Measurements from ENCODE around the gene GALNS.
"Not testable (repeated sequence)": the region's sequence is repeated elsewhere in the genome, so short reads cannot be mapped to it uniquely, and the experiment has no call there.

GALNS gene

DNA sequence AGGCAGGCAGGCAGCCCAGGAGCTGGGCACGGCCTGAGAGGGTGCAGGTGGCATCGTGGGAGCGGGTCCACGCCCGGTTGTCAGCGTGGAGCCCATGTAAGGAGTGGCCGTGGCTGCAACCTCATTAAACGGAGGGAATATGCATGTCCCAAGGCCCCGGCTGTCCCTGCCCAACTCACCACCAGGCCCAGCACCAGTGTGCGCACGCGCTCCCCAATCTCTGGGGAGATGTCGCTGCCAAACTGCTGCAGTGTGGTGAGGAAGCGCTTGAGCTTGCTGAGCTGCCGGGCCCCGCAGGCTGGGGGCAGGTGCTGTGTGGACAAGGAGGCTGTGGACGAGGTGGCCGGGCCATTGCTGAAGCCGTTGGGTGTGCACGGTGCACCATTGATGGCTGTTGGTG, 35.3 kb upstream of the GALNS start:
- Histone ChIP-seq H3K4me3 (ENCODE audit: low read depth, low read length, poor library complexity, severe bottlenecking) (no peak overlapping the region), H4K20me1 (ENCODE audit: insufficient read depth, low read length) (no peaks in the 10 kb centered on the region), H3K27ac (ENCODE audit: low read depth, low read length, poor library complexity, severe bottlenecking) (no peak overlapping the region), H3F3A (ENCODE audit: insufficient read depth, low read length) (no peaks in the 10 kb centered on the region), H3K79me2 (ENCODE audit: insufficient read depth, low read length) (no peaks in the 10 kb centered on the region), H3K36me3 (ENCODE audit: insufficient read depth, low read length) (peaks cover 14% of the 10 kb centered on the region), H3K9ac (ENCODE audit: low read length) (no peak overlapping the region), H2AFZ (ENCODE audit: low read length) (no peak overlapping the region), H3K9me2 (ENCODE audit: low read depth, low read length) (no peaks in the 10 kb centered on the region), H3K4me1 (ENCODE audit: insufficient read depth, low read length, severe bottlenecking) (no peaks in the 10 kb centered on the region), H3K27me3 (ENCODE audit: insufficient read depth, low read length) (no peaks in the 10 kb centered on the region), H3K9me3 (ENCODE audit: low read length) (no peaks in the 10 kb centered on the region), H3K4me2 (ENCODE audit: low read length) (no peak overlapping the region)
- TF ChIP-seq CTCF (IDR thresholded peaks at IDR 0.05; ENCODE audit: low read length) (no peak), EZH2 (IDR thresholded peaks at IDR 0.05; ENCODE audit: borderline replicate concordance, low read length) (no peak)

GRCh38 chr16:88891083-88891482, 34.3 kb upstream of the GALNS start:
- Histone ChIP-seq H3K27me3 (ENCODE audit: insufficient read depth, low read length) (no peaks in the 10 kb centered on the region), H3F3A (ENCODE audit: insufficient read depth, low read length) (no peaks in the 10 kb centered on the region), H3K27ac (ENCODE audit: low read depth, low read length, poor library complexity, severe bottlenecking) (no peak overlapping the region), H3K4me3 (ENCODE audit: low read depth, low read length, poor library complexity, severe bottlenecking) (no peak overlapping the region), H3K79me2 (ENCODE audit: insufficient read depth, low read length) (no peaks in the 10 kb centered on the region), H4K20me1 (ENCODE audit: insufficient read depth, low read length) (no peaks in the 10 kb centered on the region), H3K36me3 (ENCODE audit: insufficient read depth, low read length) (peaks cover 14% of the 10 kb centered on the region), H3K9me2 (ENCODE audit: low read depth, low read length) (no peaks in the 10 kb centered on the region), H3K4me1 (ENCODE audit: insufficient read depth, low read length, severe bottlenecking) (no peaks in the 10 kb centered on the region), H2AFZ (ENCODE audit: low read length) (no peak overlapping the region), H3K4me2 (ENCODE audit: low read length) (no peak overlapping the region), H3K9me3 (ENCODE audit: low read length) (no peaks in the 10 kb centered on the region), H3K9ac (ENCODE audit: low read length) (no peak overlapping the region)
- TF ChIP-seq CTCF (IDR thresholded peaks at IDR 0.05; ENCODE audit: low read length): no peak
- TF ChIP-seq EZH2 (IDR thresholded peaks at IDR 0.05; ENCODE audit: borderline replicate concordance, low read length): no peak

GRCh38 chr16:88889702-88890352, 33.1 kb upstream of the GALNS start:
- not testable (repeated sequence) for H3K27ac ChIP-seq (ENCODE audit: low read depth, low read length, poor library complexity, severe bottlenecking); H3K9ac ChIP-seq (ENCODE audit: low read length); H3F3A ChIP-seq (ENCODE audit: insufficient read depth, low read length); H3K9me2 ChIP-seq (ENCODE audit: low read depth, low read length); H3K4me1 ChIP-seq (ENCODE audit: insufficient read depth, low read length, severe bottlenecking); H3K79me2 ChIP-seq (ENCODE audit: insufficient read depth, low read length); H2AFZ ChIP-seq (ENCODE audit: low read length); H3K9me3 ChIP-seq (ENCODE audit: low read length); H3K4me2 ChIP-seq (ENCODE audit: low read length); H4K20me1 ChIP-seq (ENCODE audit: insufficient read depth, low read length); H3K27me3 ChIP-seq (ENCODE audit: insufficient read depth, low read length); H3K4me3 ChIP-seq (ENCODE audit: low read depth, low read length, poor library complexity, severe bottlenecking)
- H3K36me3 ChIP-seq (ENCODE audit: insufficient read depth, low read length): peaks cover 18% of the 10 kb centered on the region

Measured in OCI-LY1 (cell line).